Measurements from ENCODE around the gene RAI1. TPM values are rescaled to one million over a fixed set of nuclear protein-coding genes. Genes with fewer than 3 reads are reported as not detected.
A peak's percentile ranks its signal among the peaks of the same experiment; 100 is the strongest.

Gene RAI1
- total and polyA plus RNA-seq, 2 of the 13 experiments (the other 11 are each of a cell fraction or from before 2014, with no cell fraction given) = 3.4 to 5.2 TPM

GRCh38 chr17:17682293-17682736, 1.1 kb downstream of the RAI1 start (continued):
- TF ChIP-seq ZBTB40 (IDR thresholded peaks at IDR 0.05) = no peak
- TF ChIP-seq ZBTB40 (CRISPR knock-in tag; IDR thresholded peaks at IDR 0.05) = peak; percentile 39; the same call in 1 of the 2 replicates
- TF ChIP-seq FOSL2 (CRISPR knock-in tag; IDR thresholded peaks at IDR 0.05) = peak; percentile 28; the same call in 1 of the 2 replicates
- TF ChIP-seq ZBTB7B (CRISPR knock-in tag; IDR thresholded peaks at IDR 0.05) = 0 out of 2 replicates have a peak, but pooled peaks have one; percentile 30
- no peak for TF ChIP-seq ZMYM3 (CRISPR knock-in tag; IDR thresholded peaks at IDR 0.05)
- TF ChIP-seq SMARCC2 (IDR thresholded peaks at IDR 0.05) = no peak
- TF ChIP-seq ZNF382 (CRISPR knock-in tag; IDR thresholded peaks at IDR 0.05; ENCODE audit: borderline replicate concordance) = no peak
- no peak; the same call in 1 of the 2 replicates for TF ChIP-seq ZNF280B (CRISPR knock-in tag; IDR thresholded peaks at IDR 0.05; ENCODE audit: borderline replicate concordance)
- TF ChIP-seq PBX2 (CRISPR knock-in tag; IDR thresholded peaks at IDR 0.05) = no peak
- 0 out of 2 replicates have a peak, but pooled peaks have one; percentile 45 for TF ChIP-seq PLSCR1 (CRISPR knock-in tag; IDR thresholded peaks at IDR 0.05; ENCODE audit: borderline replicate concordance)
- TF ChIP-seq KMT2A (CRISPR knock-in tag; IDR thresholded peaks at IDR 0.05) = 0 out of 2 replicates have a peak, but pooled peaks have one; percentile 31
- 0 out of 2 replicates have a peak, but pooled peaks have one; percentile 8 for TF ChIP-seq ZNF788 (CRISPR knock-in tag; IDR thresholded peaks at IDR 0.05; ENCODE audit: borderline replicate concordance)
- TF ChIP-seq ZNF83 (CRISPR knock-in tag; IDR thresholded peaks at IDR 0.05; ENCODE audit: borderline replicate concordance) = 0 out of 2 replicates have a peak, but pooled peaks have one; percentile 40
- TF ChIP-seq SRY (CRISPR knock-in tag; IDR thresholded peaks at IDR 0.05) = peak; percentile 43; the same call in 1 of the 2 replicates
- TF ChIP-seq BRD4 (CRISPR knock-in tag; IDR thresholded peaks at IDR 0.05) = peak; percentile 48; the same call in 1 of the 2 replicates
- TF ChIP-seq ZNF740 (CRISPR knock-in tag; IDR thresholded peaks at IDR 0.05) = peak; percentile 6; the same call in 1 of the 2 replicates

All from HepG2 (cell line).